Panc1 (cell line): Measurements from ENCODE around the gene KAZN. TPM values are rescaled to one million over a fixed set of nuclear protein-coding genes. Genes with fewer than 3 reads are reported as not detected.

Experiments
- ATAC-seq: fragments of 200-7000 bp; cut with Tn5 transposase; 2 replicates; pipeline ENCODE4 v1.9.1; 2020; ENCODE audit warnings: mild to moderate bottlenecking, moderate library complexity
- BruUV-seq: library from RNA; stranded (reverse); fragments of 400-500 nt; replicated peaks from 2 replicates; lab custom pipeline; 2021; lab: Mats Ljungman, UMichigan
- CTCF ChIA-PET: fragments of 300-600 bp; sonication (Branson Sonifier 250); formaldehyde crosslinking; loops from one replicate; lab custom pipeline; 2022; ENCODE audit warnings: antibody characterized with exemption; lab: Charles Lee
- POLR2A ChIA-PET: fragments of 300-600 bp; sonication (Branson Sonifier 250); formaldehyde crosslinking; loops from one replicate; lab custom pipeline; 2022; ENCODE audit warnings: antibody characterized with exemption; lab: Charles Lee
- DNase-seq: peaks from one replicate; pipeline ENCODE4 v3.0.0-alpha.2; 2010; ENCODE audit warnings: low read depth, low spot score
- H3K27ac ChIP-seq: 2 replicates; pipeline ENCODE4 v1.5.1; 2011; ENCODE audit warnings: mild to moderate bottlenecking, low read length, inconsistent platforms
- H3K27me3 ChIP-seq: fragments of 200-500 bp; sonication (Bioruptor generic); 2 replicates; pipeline ENCODE4 v1.6.0; 2014; ENCODE audit warnings: low read length, inconsistent platforms; ENCODE audit not compliant: control insufficient read depth, insufficient read depth
- H3K36me3 ChIP-seq: fragments of 200-500 bp; sonication (Bioruptor generic); 2 replicates; pipeline ENCODE4 v1.5.1; 2014; ENCODE audit warnings: inconsistent platforms, mild to moderate bottlenecking, low read length, moderate library complexity; ENCODE audit not compliant: control insufficient read depth, insufficient read depth
- H3K4me1 ChIP-seq: 2 replicates; pipeline ENCODE4 v1.5.1; 2011; ENCODE audit warnings: inconsistent platforms, mild to moderate bottlenecking, low read length, moderate library complexity; ENCODE audit not compliant: control insufficient read depth, insufficient read depth
- H3K4me3 ChIP-seq, 2 experiments: 2 replicates each; pipeline ENCODE4 v1.5.1; 2011 to 2012; ENCODE audit warnings: low read depth in 2 of 2, low read length in 2 of 2, mild to moderate bottlenecking in 2 of 2, inconsistent platforms in 1 of 2, moderate library complexity in 1 of 2
- H3K9me3 ChIP-seq: fragments of 200-500 bp; sonication (Bioruptor generic); 2 replicates; pipeline ENCODE4 v1.5.1; 2014; ENCODE audit warnings: low read depth, mild to moderate bottlenecking, inconsistent platforms, low read length, moderate library complexity; ENCODE audit not compliant: control insufficient read depth, insufficient read depth
- POLR2AphosphoS5 ChIP-seq: IDR thresholded peaks from 2 replicates; pipeline ENCODE4 v1.6.1; 2012; ENCODE audit warnings: mild to moderate bottlenecking, low read depth, low read length, moderate library complexity
- SIN3A ChIP-seq: IDR thresholded peaks from 2 replicates; pipeline ENCODE4 v1.6.1; 2012; ENCODE audit warnings: low read depth, mild to moderate bottlenecking, low read length, moderate library complexity, borderline replicate concordance; ENCODE audit not compliant: insufficient read depth
- TCF7L2 ChIP-seq: IDR thresholded peaks from 2 replicates; pipeline ENCODE4 v1.6.1; 2011; ENCODE audit warnings: mild to moderate bottlenecking, low read depth, low read length, inconsistent platforms
- in situ Hi-C: cut with HindIII; loops from 2 replicates; pipeline ENCODE4 v1.10.0; 2016; ENCODE audit warnings: low sequenced_read_pairs, low pct_unique_long_range_greater_than_20kb
- intact Hi-C: fragments of 100-400 bp; cut with micrococcal nuclease; formaldehyde crosslinking; loops from one replicate; pipeline ENCODE4 v1.10.0; 2022; ENCODE audit not compliant: unreplicated experiment
- total RNA-seq: library from RNA; stranded (reverse); gene quantifications from one replicate; pipeline ENCODE4 v1.2.1, GENCODE V29; 2021; ENCODE audit not compliant: unreplicated experiment
- TF ChIP-seq, protein P1 (sequence below), 2 experiments: IDR thresholded peaks; 2 replicates each; pipeline ENCODE4 v1.6.1; 2011 to 2012; ENCODE audit warnings: low read depth in 2 of 2, control low read depth in 1 of 2, low read length in 1 of 2, mild to moderate bottlenecking in 1 of 2, moderate library complexity in 1 of 2; ENCODE audit not compliant: insufficient read depth in 1 of 2
- TF ChIP-seq, protein P2 (sequence below): fragments of 450-650 bp; IDR thresholded peaks from 2 replicates; pipeline ENCODE4 v1.5.1; 2017; ENCODE audit warnings: mild to moderate bottlenecking

Gene KAZN
- total RNA-seq, 1 experiment from 2014 or later, result 6.6 TPM

DNA sequence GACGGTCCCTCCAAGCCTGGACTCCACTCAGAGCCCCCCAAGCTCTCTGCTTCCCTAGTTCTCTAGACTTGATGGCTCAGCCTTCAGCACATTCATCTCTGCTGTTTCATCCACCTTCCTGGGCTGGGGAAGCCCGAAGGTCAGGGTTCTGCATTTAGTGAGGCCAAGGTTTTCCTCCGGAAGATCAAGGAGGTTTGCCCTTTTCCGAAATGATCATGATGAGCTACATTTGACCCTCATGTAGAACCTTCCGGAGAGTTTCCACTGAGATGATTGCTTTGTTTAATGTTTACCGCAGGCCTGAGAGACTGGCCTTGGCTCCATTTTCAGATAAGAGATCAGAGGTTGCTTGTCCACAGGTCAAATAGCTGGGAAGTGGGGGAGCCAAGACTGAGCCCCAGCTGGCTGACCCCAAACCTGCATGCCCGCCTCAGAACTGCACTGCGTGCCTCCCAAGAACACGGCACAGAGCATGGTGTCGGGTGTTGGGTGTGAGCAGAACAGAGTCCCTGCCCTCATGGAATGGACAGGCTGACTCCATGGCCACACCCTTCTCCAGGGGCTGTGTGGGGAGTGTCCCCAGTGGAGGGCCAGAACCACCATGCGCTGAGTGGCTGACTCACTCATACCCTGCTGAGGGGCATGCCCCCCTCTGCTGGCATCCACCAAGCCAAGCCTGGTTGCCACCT, 354.3 kb downstream of the KAZN start:
- Histone ChIP-seq H3K4me1 (no peaks in the 10 kb centered on the region), H3K27me3 (no peaks in the 10 kb centered on the region), H3K36me3 (no peaks in the 10 kb centered on the region), H3K4me3 (no peak overlapping the region), H3K27ac (no peak overlapping the region), H3K9me3 (no peaks in the 10 kb centered on the region)
- in situ Hi-C loops (no loop called here), intact Hi-C loops (no loop called here)
- DNase-seq, result no peak
- no peak for TF ChIP-seq SIN3A
- ATAC-seq, result no peak
- CTCF ChIA-PET, result no interaction called here
- POLR2A ChIA-PET, result no interaction called here
- BruUV-seq, result no TSS peak

DNA sequence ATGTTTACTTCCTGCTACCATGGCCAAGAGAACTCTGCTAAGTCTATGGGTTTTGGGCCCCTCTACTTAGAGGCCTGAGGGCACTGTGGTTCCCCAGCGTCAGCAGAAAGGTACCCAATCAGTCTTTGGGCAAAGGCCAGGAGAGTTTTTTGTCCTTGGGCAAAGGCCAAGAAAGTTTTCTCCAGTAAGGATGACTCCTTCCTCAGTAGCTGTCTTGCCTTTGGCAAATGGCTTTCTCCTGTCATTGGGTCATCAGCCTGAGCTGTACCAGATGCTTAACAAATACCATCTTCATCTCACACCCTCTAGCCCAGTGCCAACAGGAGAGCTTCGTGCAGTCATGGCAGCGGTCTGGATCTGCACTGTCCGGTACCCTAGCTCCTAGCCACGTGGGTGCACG, 355.7 kb downstream of the KAZN start:
- H3K36me3 ChIP-seq, result no peaks in the 10 kb centered on the region
- intact Hi-C loops, result no loop called here
- in situ Hi-C loops, result no loop called here
- no peak for DNase-seq
- TF ChIP-seq TCF7L2 (no peak), POLR2AphosphoS5 (no peak), SIN3A (no peak)
- TF ChIP-seq, protein P1, sequence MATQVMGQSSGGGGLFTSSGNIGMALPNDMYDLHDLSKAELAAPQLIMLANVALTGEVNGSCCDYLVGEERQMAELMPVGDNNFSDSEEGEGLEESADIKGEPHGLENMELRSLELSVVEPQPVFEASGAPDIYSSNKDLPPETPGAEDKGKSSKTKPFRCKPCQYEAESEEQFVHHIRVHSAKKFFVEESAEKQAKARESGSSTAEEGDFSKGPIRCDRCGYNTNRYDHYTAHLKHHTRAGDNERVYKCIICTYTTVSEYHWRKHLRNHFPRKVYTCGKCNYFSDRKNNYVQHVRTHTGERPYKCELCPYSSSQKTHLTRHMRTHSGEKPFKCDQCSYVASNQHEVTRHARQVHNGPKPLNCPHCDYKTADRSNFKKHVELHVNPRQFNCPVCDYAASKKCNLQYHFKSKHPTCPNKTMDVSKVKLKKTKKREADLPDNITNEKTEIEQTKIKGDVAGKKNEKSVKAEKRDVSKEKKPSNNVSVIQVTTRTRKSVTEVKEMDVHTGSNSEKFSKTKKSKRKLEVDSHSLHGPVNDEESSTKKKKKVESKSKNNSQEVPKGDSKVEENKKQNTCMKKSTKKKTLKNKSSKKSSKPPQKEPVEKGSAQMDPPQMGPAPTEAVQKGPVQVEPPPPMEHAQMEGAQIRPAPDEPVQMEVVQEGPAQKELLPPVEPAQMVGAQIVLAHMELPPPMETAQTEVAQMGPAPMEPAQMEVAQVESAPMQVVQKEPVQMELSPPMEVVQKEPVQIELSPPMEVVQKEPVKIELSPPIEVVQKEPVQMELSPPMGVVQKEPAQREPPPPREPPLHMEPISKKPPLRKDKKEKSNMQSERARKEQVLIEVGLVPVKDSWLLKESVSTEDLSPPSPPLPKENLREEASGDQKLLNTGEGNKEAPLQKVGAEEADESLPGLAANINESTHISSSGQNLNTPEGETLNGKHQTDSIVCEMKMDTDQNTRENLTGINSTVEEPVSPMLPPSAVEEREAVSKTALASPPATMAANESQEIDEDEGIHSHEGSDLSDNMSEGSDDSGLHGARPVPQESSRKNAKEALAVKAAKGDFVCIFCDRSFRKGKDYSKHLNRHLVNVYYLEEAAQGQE (IDR thresholded peaks at IDR 0.05; ENCODE audit: insufficient read depth in 1 of 2, low read depth in 2 of 2, low read length in 1 of 2), result no peak
- TF ChIP-seq, protein P2, sequence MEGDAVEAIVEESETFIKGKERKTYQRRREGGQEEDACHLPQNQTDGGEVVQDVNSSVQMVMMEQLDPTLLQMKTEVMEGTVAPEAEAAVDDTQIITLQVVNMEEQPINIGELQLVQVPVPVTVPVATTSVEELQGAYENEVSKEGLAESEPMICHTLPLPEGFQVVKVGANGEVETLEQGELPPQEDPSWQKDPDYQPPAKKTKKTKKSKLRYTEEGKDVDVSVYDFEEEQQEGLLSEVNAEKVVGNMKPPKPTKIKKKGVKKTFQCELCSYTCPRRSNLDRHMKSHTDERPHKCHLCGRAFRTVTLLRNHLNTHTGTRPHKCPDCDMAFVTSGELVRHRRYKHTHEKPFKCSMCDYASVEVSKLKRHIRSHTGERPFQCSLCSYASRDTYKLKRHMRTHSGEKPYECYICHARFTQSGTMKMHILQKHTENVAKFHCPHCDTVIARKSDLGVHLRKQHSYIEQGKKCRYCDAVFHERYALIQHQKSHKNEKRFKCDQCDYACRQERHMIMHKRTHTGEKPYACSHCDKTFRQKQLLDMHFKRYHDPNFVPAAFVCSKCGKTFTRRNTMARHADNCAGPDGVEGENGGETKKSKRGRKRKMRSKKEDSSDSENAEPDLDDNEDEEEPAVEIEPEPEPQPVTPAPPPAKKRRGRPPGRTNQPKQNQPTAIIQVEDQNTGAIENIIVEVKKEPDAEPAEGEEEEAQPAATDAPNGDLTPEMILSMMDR, result no peak
- H3K4me3 ChIP-seq, result no peak overlapping the region
- no peak for ATAC-seq
- no TSS peak for BruUV-seq
- ChIA-PET CTCF (no interaction called here), POLR2A (interaction anchor here (0.6 kb wide), 1 partner anchor 34 kb away, joined by 6 read pairs; no protein-coding TSS in a partner anchor)
- H3K27ac ChIP-seq, result no peak overlapping the region
- H3K27me3 ChIP-seq, result no peaks in the 10 kb centered on the region
- no peaks in the 10 kb centered on the region for H3K4me1 ChIP-seq
- no peaks in the 10 kb centered on the region for H3K9me3 ChIP-seq

DNA sequence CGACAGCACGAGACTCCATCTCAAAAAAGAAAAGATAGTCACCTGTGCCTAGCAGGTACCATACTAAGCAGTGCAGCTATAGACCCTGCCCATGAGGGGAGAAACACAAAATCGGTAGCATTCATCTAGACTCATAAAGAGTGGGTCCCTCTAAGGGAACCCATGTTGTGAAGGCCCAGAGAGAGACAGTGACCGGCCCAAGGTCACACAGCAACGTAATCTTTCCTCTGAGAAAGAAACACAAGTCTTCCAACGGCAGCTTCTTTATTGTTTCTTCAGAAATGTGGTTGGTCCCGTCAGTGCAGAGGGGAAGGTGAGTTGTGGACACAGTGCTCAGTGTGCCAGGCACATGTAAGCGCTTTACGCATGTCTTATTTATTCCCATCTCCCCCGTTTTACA, 356.4 kb downstream of the KAZN start:
- ATAC-seq (no peak), DNase-seq (no peak)
- H3K9me3 ChIP-seq, result no peaks in the 10 kb centered on the region
- POLR2A ChIA-PET, result interaction anchor here (0.6 kb wide), 1 partner anchor 720 kb away, joined by 3 read pairs; no protein-coding TSS in a partner anchor
- CTCF ChIA-PET, result no interaction called here
- H3K36me3 ChIP-seq, result no peaks in the 10 kb centered on the region
- no peak overlapping the region for H3K4me3 ChIP-seq
- BruUV-seq, result no TSS peak
- no peaks in the 10 kb centered on the region for H3K27me3 ChIP-seq
- no peaks in the 10 kb centered on the region for H3K4me1 ChIP-seq
- no peak overlapping the region for H3K27ac ChIP-seq
- in situ Hi-C loops (no loop called here), intact Hi-C loops (no loop called here)
- TF ChIP-seq, protein P1 (IDR thresholded peaks at IDR 0.05; ENCODE audit: insufficient read depth in 1 of 2, low read depth in 2 of 2, low read length in 1 of 2), result no peak
- TF ChIP-seq, protein P2, result no peak
